HepG2 (cell line): ENCODE data around the gene CD151. TPM values are rescaled to one million over a fixed set of nuclear protein-coding genes. Genes with fewer than 3 reads are reported as not detected.
A peak's percentile ranks its signal among the peaks of the same experiment; 100 is the strongest.

ENCODE experiments used
- ATF6 ChIP-seq: sonication (generic); formaldehyde crosslinking; conservative IDR thresholded peaks from 2 replicates; pipeline ENCODE4 v1.4.0; 2020; ENCODE audit warnings: missing genetic modification reagents
- ETV5 ChIP-seq: IDR thresholded peaks from 2 replicates; pipeline ENCODE4 v1.6.1; 2018; ENCODE audit warnings: missing biosample characterization, missing genetic modification reagents, inconsistent platforms, borderline replicate concordance
- MAF1 ChIP-seq: sonication (generic); formaldehyde crosslinking; IDR thresholded peaks from 2 replicates; pipeline ENCODE4 v1.5.0; 2020; ENCODE audit warnings: missing genetic modification reagents, borderline replicate concordance
- MAZ ChIP-seq, 2 experiments: sonication (generic) in 1 of 2; formaldehyde crosslinking in 1 of 2; IDR thresholded peaks; 2 replicates each; pipeline versions ENCODE4 v1.5.0 to v1.6.1; 2012 to 2020; ENCODE audit warnings: low read depth in 2 of 2, mild to moderate bottlenecking in 2 of 2, borderline replicate concordance in 1 of 2, improper control_type of control experiment in 1 of 2, low read length in 1 of 2, missing genetic modification reagents in 1 of 2, moderate library complexity in 1 of 2
- MEIS2 ChIP-seq: sonication (generic); formaldehyde crosslinking; IDR thresholded peaks from 2 replicates; pipeline ENCODE4 v1.9.0; 2021; ENCODE audit warnings: mild to moderate bottlenecking, missing genetic modification reagents
- POLR2G ChIP-seq: fragments of 200-400 bp; formaldehyde crosslinking; IDR thresholded peaks from 2 replicates; pipeline ENCODE4 v1.6.1; 2018; ENCODE audit warnings: mild to moderate bottlenecking, low read depth, low read length, moderate library complexity
- SNAPC5 ChIP-seq: sonication (generic); formaldehyde crosslinking; IDR thresholded peaks from 2 replicates; pipeline ENCODE4 v1.8.1; 2023; ENCODE audit warnings: mild to moderate bottlenecking, missing genetic modification reagents, borderline replicate concordance
- THAP9 ChIP-seq: sonication (generic); formaldehyde crosslinking; IDR thresholded peaks from 2 replicates; pipeline ENCODE4; 2020; ENCODE audit warnings: missing genetic modification reagents, mild to moderate bottlenecking, borderline replicate concordance
- ZBTB26 ChIP-seq: IDR thresholded peaks from 2 replicates; pipeline ENCODE4 v1.6.1; 2016; ENCODE audit warnings: missing compliant biosample characterization, missing genetic modification reagents, borderline replicate concordance
- ZHX2 ChIP-seq, 2 experiments: sonication (generic) in 1 of 2; formaldehyde crosslinking in 1 of 2; IDR thresholded peaks; 2 replicates each; pipeline versions ENCODE4 v1.6.1 to v1.9.0; 2014 to 2022; ENCODE audit warnings: antibody characterized with exemption in 1 of 2, borderline replicate concordance in 1 of 2, inconsistent platforms in 1 of 2, low read depth in 1 of 2, missing genetic modification reagents in 1 of 2
- ZNF232 ChIP-seq: sonication (generic); formaldehyde crosslinking; IDR thresholded peaks from 2 replicates; pipeline ENCODE4 v1.4.0; 2020; ENCODE audit warnings: missing genetic modification reagents, borderline replicate concordance
- ZNF33A ChIP-seq: sonication (generic); formaldehyde crosslinking; IDR thresholded peaks from 2 replicates; pipeline ENCODE4 v1.5.1; 2020; ENCODE audit warnings: missing genetic modification reagents, mild to moderate bottlenecking, moderate library complexity, borderline replicate concordance
- ZNF354B ChIP-seq: sonication (generic); formaldehyde crosslinking; IDR thresholded peaks from 2 replicates; pipeline ENCODE4 v1.8.0; 2022; ENCODE audit warnings: mild to moderate bottlenecking, missing genetic modification reagents
- ZNF766 ChIP-seq: sonication (generic); formaldehyde crosslinking; IDR thresholded peaks from 2 replicates; pipeline ENCODE4 v1.5.0; 2020; ENCODE audit warnings: missing genetic modification reagents, borderline replicate concordance
- polyA plus RNA-seq, 8 experiments: library from polyadenylated mRNA; depleted of rRNA in 3 of 8; stranded (reverse) in 7 of 8; unstranded in 1 of 8; fragments of >200 nt; fragmentation: Illumina TruSeq in 4 of 8; extraction: Trizol in 4 of 8; gene quantifications; 2 replicates each; pipeline versions ENCODE4 v1.2.1 to v1.2.3, GENCODE V29; 2011 to 2016; ENCODE audit warnings: low read depth in 4 of 8, missing spikeins in 1 of 8, mixed read lengths in 1 of 8; ENCODE audit not compliant: insufficient read depth in 1 of 8
- total RNA-seq, 5 experiments: library from RNA; depleted of rRNA; stranded (reverse); fragments of >200 nt; fragmentation: Illumina TruSeq; extraction: Trizol; gene quantifications; 2 replicates each; pipeline ENCODE4 v1.2.3, GENCODE V29; 2016; ENCODE audit warnings: low read depth in 1 of 5

CD151 gene
- total and polyA plus RNA-seq, 2 of the 13 experiments (the other 11 are each of a cell fraction or from before 2014, with no cell fraction given), result 125 to 197 TPM

DNA sequence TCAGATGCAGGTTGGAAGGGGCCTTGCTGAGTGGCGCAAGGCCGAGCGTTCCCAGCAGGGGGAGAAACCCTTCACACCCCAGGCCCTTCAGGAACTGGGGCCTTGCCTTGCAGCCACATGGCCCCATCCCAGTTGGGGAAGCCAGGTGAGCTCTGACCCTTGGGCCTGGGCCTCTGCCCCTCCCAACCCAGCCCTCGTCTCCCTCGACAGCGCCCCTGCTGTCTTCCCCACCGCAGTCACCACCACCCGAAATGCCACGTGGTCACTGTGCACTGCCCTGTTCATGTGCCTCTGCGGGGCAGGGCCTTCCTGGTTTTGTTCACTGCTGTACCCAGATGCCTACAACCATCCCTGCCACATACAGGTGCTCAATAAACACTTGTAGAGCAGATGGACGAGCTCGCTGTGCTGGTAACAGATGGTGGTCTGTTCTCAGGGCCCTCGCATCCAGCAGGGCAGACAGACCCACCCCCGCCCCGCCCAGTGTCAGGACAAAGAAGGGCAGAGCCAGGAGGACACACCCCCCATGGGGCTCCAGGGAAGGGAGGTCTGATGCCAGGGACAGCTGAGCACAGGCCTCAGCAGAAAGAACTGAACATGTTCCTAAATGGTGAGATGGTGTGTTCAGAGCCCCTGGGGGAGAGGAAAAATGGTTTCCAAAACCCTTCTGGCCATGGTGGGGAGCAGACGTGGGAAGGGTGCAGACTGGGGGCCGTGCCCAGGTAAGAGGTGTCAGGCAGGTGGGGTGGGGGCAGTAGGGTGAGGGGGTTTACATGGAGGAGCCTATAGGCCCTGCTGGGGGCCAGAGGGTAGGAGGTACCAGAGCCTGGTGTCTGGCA lies 5.9 kb downstream of the CD151 start (continued):
- TF ChIP-seq ZBTB26 (no peak), ZNF766 (no peak), ETV5 (CRISPR knock-in tag) (no peak), MAZ (IDR thresholded peaks at IDR 0.05; ENCODE audit: borderline replicate concordance, low read depth, low read length) (no peak), MAZ (CRISPR knock-in tag; IDR thresholded peaks at IDR 0.05; ENCODE audit: low read depth) (peak; percentile 70; the same call in 1 of the 2 replicates), MAF1 (CRISPR knock-in tag) (no peak), ZNF33A (CRISPR knock-in tag) (no peak), ZNF354B (no peak), SNAPC5 (no peak), ZHX2 (IDR thresholded peaks at IDR 0.05; ENCODE audit: low read depth) (no peak), ZHX2 (CRISPR knock-in tag; IDR thresholded peaks at IDR 0.05; ENCODE audit: borderline replicate concordance) (no peak), THAP9 (peak; percentile 62; the same call in 1 of the 2 replicates), ZNF232 (no peak), MEIS2 (CRISPR knock-in tag) (peak; percentile 46; the same call in 1 of the 2 replicates), POLR2G (peak; percentile 48), ATF6 (CRISPR knock-in tag) (no peak)
